ENCODE data around the gene PALB2. TPM values are rescaled to one million over a fixed set of nuclear protein-coding genes. Genes with fewer than 3 reads are reported as not detected.

The PALB2 gene
- total RNA-seq, 1 experiment from 2014 or later: 40.3 TPM

- Histone ChIP-seq H3K9ac (ENCODE audit: extremely low read depth, insufficient read length, low read length) (no peak overlapping the region), H3K79me1 (ENCODE audit: insufficient read depth, low read depth, low read length, poor library complexity, severe bottlenecking) (no peaks in the 10 kb centered on the region), H3K23me2 (ENCODE audit: insufficient read length, low read depth, low read length, poor library complexity, severe bottlenecking) (peaks cover 3% of the 10 kb centered on the region), H4K5ac (ENCODE audit: insufficient read length, low read depth, low read length) (no peak overlapping the region), H3K23ac (ENCODE audit: insufficient read length, low read depth, low read length) (no peak overlapping the region), H2BK12ac (ENCODE audit: insufficient read length, low read depth, low read length) (no peak overlapping the region), H3K56ac (ENCODE audit: insufficient read length, low read depth, low read length) (no peak overlapping the region), H3K4me1 (ENCODE audit: insufficient read depth, low read length) (no peaks in the 10 kb centered on the region), H3K14ac (ENCODE audit: insufficient read depth, low read length) (no peak overlapping the region), H3K4me2 (ENCODE audit: insufficient read depth, insufficient read length, low read length) (no peak overlapping the region), H2BK20ac (ENCODE audit: low read depth, low read length, poor library complexity, severe bottlenecking) (no peak overlapping the region), H2BK15ac (ENCODE audit: low read depth, low read length) (no peak overlapping the region), H3K27me3 (ENCODE audit: insufficient read depth, low read length) (no peaks in the 10 kb centered on the region), H3K27ac (ENCODE audit: insufficient read length, low read depth, low read length) (no peak overlapping the region), H3K4ac (ENCODE audit: low read depth, low read length) (no peak overlapping the region), H2AK5ac (ENCODE audit: insufficient read length, low read length) (no peak overlapping the region), H3T11ph (ENCODE audit: low read length) (no peak overlapping the region), H4K91ac (ENCODE audit: insufficient read length, low read depth, low read length) (no peak overlapping the region), H3K9me3 (ENCODE audit: control insufficient read depth, low read depth, low read length) (no peaks in the 10 kb centered on the region), H2BK5ac (ENCODE audit: insufficient read length, low read length) (no peak overlapping the region), H4K8ac (replicated peaks; ENCODE audit: insufficient read length, low read depth, low read length) (no peak overlapping the region), H4K20me1 (ENCODE audit: control insufficient read depth, insufficient read depth, insufficient read length) (no peaks in the 10 kb centered on the region), H2BK120ac (ENCODE audit: low read depth, low read length, poor library complexity, severe bottlenecking) (no peak overlapping the region), H2AFZ (ENCODE audit: low read length) (no peak overlapping the region), H3K79me2 (ENCODE audit: insufficient read depth, low read length) (no peaks in the 10 kb centered on the region), H3K18ac (ENCODE audit: insufficient read length, low read depth, low read length) (no peak overlapping the region)
- TF ChIP-seq CTCF (conservative IDR thresholded peaks at IDR 0.05): no peak
- no peak for DNase-seq
- H3K27ac Mint-ChIP-seq: no peak overlapping the region; a peak in 1 of 7 replicates
- no peaks in the 10 kb centered on the region; the same call in 1 of the 2 replicates for H3K27me3 Mint-ChIP-seq (ENCODE audit: low read depth)
- no peak overlapping the region for H3K4me3 Mint-ChIP-seq
- H3K36me3 Mint-ChIP-seq (ENCODE audit: insufficient read depth in 1 of 3, low read depth in 3 of 3): peaks cover 15 to 60% (median 52%) of the 10 kb centered on the region in 3 experiments
- H3K9me3 Mint-ChIP-seq: peaks cover 0 to 1% of the 10 kb centered on the region in 2 experiments; a peak in 1 of 5 replicates
- no peaks in the 10 kb centered on the region for H3K4me1 Mint-ChIP-seq
These were observed 60.7 kb downstream of the PALB2 start for GRCh38 chr16:23580391-23580790.
